HS-5 (cell line): Measurements from ENCODE around the gene TMEM63A.
"Not testable (repeated sequence)": the region's sequence is repeated elsewhere in the genome, so short reads cannot be mapped to it uniquely, and the experiment has no call there.

ENCODE experiments used
- DNase-seq: peaks from one replicate; pipeline ENCODE4 v3.0.0-alpha.2; 2012; ENCODE audit warnings: low read depth

Gene TMEM63A

GRCh38 chr1:225881959-225882693 is at the start of gene TMEM63A:
TMEM63A (minus strand) TSS chr1:225882380; CDS start chr1:225877580, 4,800 bp downstream.
- peak; percentile 48 for DNase-seq

- no peak for DNase-seq
Measured at GRCh38 chr1:225931270-225932136, 49.3 kb upstream of the TMEM63A start.

GRCh38 chr1:225930566-225930965 is 48.4 kb upstream of the TMEM63A start:
- DNase-seq = no peak

- not testable (repeated sequence) for DNase-seq
Measured at GRCh38 chr1:225929462-225929861, 47.3 kb upstream of the TMEM63A start.

- no peak for DNase-seq
Measured at GRCh38 chr1:225928186-225929175, 46.3 kb upstream of the TMEM63A start.

GRCh38 chr1:225926551-225927113 is 44.5 kb upstream of the TMEM63A start:
- DNase-seq = no peak

- DNase-seq = peak; percentile 84
Measured at GRCh38 chr1:225923692-225924555, 41.7 kb upstream of the TMEM63A start, which contains the start of gene PYCR2. PYCR2 (minus strand) TSS chr1:225924250; CDS start chr1:225924110, 140 bp downstream.

- no peak for DNase-seq
Measured at GRCh38 chr1:225923381-225923691, 41.2 kb upstream of the TMEM63A start.

- no peak for DNase-seq
Measured at GRCh38 chr1:225921734-225922709, 39.8 kb upstream of the TMEM63A start.

GRCh38 chr1:225919906-225920305 is 37.7 kb upstream of the TMEM63A start:
- DNase-seq = no peak

GRCh38 chr1:225918280-225918679 is 36.1 kb upstream of the TMEM63A start:
- no peak for DNase-seq

- no peak for DNase-seq
Measured at GRCh38 chr1:225917536-225917935, 35.4 kb upstream of the TMEM63A start.

GRCh38 chr1:225917101-225917500 is 34.9 kb upstream of the TMEM63A start:
- DNase-seq = no peak

GRCh38 chr1:225915538-225915991 is 33.4 kb upstream of the TMEM63A start:
- no peak for DNase-seq

GRCh38 chr1:225914947-225915346 is 32.8 kb upstream of the TMEM63A start:
- no peak for DNase-seq

GRCh38 chr1:225914391-225914790 is 32.2 kb upstream of the TMEM63A start:
- DNase-seq = no peak

- DNase-seq = no peak
Measured at GRCh38 chr1:225911191-225912130, 29.3 kb upstream of the TMEM63A start.

- DNase-seq = no peak
Measured at GRCh38 chr1:225909477-225909876, 27.3 kb upstream of the TMEM63A start.
